Measurements from ENCODE around the gene C16orf78. TPM values are rescaled to one million over a fixed set of nuclear protein-coding genes. Genes with fewer than 3 reads are reported as not detected.

The C16orf78 gene
- not detected in 2 replicates for total RNA-seq (2014; rRNA removed; shearing (Covaris generic))

GRCh38 chr16:49373504-49373903 is at the start of gene C16orf78:
Gene C16orf78, plus strand, starts transcription at chr16:49373804. Its CDS starts 136 bp downstream, at chr16:49373940.
- in situ Hi-C loops (cut with HindIII; ENCODE audit: low sequenced_read_pairs) = no loop called here
- no peak for DNase-seq (ENCODE audit: low spot score)

GRCh38 chr16:49324703-49325102 is 48.9 kb upstream of the C16orf78 start:
- in situ Hi-C loops (cut with HindIII; ENCODE audit: low sequenced_read_pairs) = no loop called here
- peak; percentile 77 for DNase-seq (ENCODE audit: low spot score)

DNA sequence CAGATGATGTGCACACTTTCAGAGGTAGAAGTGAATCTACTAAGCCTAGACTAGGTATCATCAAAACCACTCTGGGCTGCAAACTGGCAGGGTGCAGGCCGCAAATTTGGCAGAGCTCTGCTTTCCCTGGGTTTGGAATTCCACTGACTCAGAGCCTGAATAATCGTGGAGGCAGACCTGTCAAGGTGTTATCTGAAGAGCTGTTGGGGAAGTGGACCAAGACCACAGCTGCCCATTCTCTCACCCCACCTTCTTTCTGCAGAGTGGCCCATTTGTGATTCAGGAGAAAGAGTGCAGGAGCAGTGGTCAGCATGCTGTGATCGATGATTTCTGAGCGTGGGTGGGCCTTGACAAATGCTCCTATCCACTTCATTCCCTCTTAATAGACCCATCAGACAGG is 46.1 kb upstream of the C16orf78 start:
- in situ Hi-C loops (cut with HindIII; ENCODE audit: low sequenced_read_pairs) = no loop called here

DNA sequence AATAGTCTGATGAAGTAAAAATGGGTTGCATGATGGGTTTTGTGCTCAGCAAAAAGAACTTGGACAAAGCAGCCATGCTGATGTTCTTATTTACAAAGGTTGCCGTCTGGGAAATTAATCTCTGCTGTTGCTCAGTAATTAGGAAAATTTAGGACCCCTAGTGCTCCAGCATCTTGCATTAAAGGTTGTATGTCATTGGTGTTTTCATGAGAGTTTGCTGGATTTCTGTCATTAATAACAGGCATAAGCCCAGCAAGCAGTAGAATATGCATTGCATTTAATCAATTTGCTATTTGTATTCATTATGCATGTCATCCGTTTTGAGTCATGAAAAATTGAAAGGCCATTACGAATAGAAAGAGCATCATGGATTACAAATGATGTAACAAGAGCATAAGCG is 45.3 kb upstream of the C16orf78 start:
- in situ Hi-C loops (cut with HindIII; ENCODE audit: low sequenced_read_pairs) = no loop called here
- DNase-seq (ENCODE audit: low spot score) = no peak

More for the DNA sequence above, 46.1 kb upstream of the C16orf78 start:
- DNase-seq (ENCODE audit: low spot score) = peak; percentile 46

DNA sequence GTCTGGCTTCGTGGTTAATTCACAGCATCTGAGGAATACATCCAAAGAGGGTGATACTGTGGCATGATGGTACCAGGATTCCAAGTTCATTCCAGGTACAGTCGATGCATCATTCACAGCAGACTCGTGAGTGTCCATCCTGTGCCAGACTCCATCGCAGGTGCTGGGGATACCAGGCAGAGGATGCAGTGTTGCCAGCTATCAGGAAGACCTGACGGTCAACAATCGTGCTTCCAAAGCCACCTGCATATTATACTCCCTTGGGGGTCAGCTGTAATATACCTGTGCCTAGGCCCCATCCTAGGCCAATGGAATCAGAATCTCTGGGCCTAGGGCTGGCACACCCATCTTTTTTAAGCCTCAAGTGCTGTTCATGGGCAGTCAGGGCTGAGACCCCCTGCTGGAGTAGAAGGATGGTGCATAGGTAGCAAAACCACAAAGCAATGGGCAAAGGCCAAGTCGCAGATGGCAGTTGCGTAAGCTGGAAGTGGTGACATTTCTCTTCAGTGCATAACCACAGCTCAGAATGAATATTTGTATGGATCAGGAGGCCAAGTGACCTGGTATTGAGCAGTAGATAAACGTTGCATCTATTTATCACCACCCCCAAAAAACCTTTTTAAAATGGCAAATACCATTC is 42.9 kb upstream of the C16orf78 start:
- DNase-seq (ENCODE audit: low spot score) = peak; percentile 95
- in situ Hi-C loops (cut with HindIII; ENCODE audit: low sequenced_read_pairs) = no loop called here

DNA sequence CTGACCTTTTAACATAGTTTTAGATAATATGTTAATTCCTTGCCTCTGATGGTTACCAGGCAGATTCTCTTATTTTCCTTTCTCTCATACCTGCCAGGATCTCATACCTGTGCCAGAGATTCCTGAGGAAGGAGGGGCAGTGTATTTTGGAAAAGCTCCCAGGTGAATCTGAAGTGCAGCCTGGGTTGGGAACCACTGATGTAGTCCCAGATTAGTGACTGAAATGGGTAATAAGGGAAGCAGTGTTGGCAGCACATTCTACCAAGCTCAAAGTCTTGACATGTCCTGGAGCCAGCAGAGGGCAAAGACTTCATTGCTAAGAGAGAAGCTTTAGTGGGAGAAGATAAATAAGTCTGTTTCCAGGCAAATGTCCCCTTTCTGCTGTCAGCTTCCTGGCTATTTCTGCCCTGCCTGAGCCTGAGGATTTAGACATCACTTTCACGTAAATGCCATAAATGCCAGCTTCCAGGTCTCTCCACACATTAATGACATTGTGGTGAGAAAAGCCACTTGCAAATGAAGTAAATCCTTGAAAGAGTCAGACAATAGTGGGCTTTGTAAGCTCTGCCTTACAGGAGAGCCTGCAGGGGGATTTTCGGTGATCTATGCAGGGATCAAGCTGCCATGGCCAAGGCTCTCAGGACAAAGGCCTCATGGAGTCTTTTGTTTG is 40.9 kb upstream of the C16orf78 start:
- peak; percentile 75 for DNase-seq (ENCODE audit: low spot score)
- in situ Hi-C loops (cut with HindIII; ENCODE audit: low sequenced_read_pairs) = no loop called here

GRCh38 chr16:49333259-49333597 is 40.4 kb upstream of the C16orf78 start:
- DNase-seq (ENCODE audit: low spot score) = no peak
- in situ Hi-C loops (cut with HindIII; ENCODE audit: low sequenced_read_pairs) = no loop called here

DNA sequence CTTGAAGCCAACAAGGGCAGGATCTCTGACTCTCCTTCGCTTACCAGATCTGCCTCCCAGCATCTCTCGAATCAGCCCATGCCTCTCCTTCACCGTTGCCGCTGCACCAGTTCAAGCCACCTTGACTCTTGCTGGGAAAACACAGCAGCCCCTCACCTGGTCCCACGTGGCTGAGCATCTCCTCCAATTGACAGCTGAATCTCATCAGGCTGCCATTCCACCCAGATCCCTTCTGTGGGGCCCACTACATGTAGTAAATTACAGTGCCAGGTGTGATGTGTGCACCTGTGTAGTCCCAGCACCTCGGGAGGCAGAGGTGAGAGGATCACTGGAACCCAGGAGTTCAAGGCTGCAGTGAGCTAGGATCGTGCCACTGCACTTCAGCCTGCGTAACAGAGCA is 37.8 kb upstream of the C16orf78 start:
- in situ Hi-C loops (cut with HindIII; ENCODE audit: low sequenced_read_pairs) = no loop called here
- DNase-seq (ENCODE audit: low spot score) = no peak

DNA sequence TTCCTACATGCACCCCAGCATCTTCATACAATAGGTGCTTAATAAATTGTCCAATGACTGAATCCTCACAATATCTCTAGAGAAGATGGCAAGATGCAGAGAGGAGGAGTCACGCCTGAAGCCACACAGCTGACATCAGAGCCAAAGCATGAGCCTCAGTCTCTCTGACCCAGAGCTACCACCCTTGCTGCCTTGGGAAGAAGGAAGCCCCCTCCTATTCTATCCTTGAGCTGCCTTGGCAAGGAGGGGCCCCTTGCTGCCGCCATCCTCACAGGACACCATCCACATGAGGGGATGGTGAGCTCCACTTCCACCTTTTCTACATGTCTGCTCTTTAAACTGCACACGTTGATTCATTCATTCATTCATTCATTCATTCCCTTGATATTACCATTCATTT is 37.0 kb upstream of the C16orf78 start:
- in situ Hi-C loops (cut with HindIII; ENCODE audit: low sequenced_read_pairs) = no loop called here
- DNase-seq (ENCODE audit: low spot score) = no peak

GRCh38 chr16:49337814-49338350 is 35.7 kb upstream of the C16orf78 start:
- in situ Hi-C loops (cut with HindIII; ENCODE audit: low sequenced_read_pairs) = no loop called here
- DNase-seq (ENCODE audit: low spot score) = no peak

DNA sequence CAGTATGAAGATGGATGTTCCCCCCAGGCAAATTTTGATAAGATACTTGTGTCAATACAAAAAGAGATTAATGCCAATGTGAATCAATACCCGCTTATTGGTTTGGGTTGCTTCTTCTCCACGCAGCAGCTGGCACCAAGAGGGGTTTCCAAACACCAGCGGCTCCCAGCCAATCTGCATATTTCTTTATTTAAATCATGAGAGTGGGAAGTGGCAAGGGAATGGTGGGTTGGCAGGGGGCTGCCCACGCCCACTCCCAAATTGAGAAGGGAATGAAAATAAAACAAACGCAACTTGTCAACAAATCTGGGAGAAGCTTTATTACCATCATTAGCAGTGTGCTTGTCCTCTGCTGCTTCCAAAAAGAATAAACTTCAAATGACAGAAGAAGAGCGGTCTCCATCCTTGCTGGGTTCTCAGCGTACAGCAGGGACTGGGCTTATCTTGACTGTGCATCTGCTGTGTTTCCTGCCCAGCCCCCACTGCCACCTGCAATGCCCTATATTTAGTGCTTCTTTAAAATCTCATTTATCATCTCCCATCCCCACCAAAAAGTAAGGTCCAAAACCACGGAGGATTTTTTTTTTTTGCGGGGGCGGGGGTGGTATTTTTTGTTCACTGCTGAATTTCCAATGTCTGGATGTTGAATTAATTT is 34.9 kb upstream of the C16orf78 start:
- in situ Hi-C loops (cut with HindIII; ENCODE audit: low sequenced_read_pairs) = no loop called here
- DNase-seq (ENCODE audit: low spot score) = peak; percentile 78

DNA sequence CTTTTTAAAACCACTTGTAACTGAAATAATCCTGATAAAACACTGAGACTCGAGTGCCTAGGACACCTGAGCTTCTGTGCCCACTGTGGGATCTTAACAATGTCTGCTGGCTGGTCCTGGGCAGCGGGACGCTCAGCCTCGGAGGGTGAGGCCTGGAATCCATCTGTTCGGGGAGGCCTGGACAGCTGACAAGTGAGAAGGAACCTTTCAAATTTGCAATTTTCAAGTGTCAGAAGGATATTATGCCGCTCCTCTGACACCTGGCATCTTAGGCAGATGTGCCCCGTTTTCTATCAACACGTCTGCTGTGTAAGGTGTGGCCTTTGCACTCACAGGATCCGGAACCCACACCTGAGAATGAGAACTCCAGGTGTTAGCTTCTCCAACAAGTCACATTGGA is 33.1 kb upstream of the C16orf78 start:
- in situ Hi-C loops (cut with HindIII; ENCODE audit: low sequenced_read_pairs) = no loop called here

DNA sequence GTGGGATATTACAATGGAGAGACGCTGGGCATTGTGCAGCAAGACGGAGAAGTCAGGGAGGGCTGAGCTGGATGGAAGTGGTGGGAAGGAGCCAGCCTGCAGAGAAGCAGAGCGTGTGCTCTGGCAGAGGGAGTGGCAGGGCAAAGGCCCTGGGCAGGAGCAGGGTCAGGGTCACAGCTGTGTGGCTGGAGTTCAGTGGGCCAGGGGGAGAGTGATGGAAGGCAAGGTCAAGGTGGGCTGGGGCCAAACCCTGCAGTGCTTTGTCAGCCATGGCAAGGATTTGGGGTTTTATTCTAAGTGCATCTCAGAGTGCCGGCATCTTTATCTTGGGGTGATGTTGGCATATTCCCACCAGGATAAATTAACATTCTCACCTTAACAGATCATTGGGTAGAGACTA is 31.9 kb upstream of the C16orf78 start:
- in situ Hi-C loops (cut with HindIII; ENCODE audit: low sequenced_read_pairs) = no loop called here
- DNase-seq (ENCODE audit: low spot score) = no peak

More for the DNA sequence above, 33.1 kb upstream of the C16orf78 start:
- no peak for DNase-seq (ENCODE audit: low spot score)

DNA sequence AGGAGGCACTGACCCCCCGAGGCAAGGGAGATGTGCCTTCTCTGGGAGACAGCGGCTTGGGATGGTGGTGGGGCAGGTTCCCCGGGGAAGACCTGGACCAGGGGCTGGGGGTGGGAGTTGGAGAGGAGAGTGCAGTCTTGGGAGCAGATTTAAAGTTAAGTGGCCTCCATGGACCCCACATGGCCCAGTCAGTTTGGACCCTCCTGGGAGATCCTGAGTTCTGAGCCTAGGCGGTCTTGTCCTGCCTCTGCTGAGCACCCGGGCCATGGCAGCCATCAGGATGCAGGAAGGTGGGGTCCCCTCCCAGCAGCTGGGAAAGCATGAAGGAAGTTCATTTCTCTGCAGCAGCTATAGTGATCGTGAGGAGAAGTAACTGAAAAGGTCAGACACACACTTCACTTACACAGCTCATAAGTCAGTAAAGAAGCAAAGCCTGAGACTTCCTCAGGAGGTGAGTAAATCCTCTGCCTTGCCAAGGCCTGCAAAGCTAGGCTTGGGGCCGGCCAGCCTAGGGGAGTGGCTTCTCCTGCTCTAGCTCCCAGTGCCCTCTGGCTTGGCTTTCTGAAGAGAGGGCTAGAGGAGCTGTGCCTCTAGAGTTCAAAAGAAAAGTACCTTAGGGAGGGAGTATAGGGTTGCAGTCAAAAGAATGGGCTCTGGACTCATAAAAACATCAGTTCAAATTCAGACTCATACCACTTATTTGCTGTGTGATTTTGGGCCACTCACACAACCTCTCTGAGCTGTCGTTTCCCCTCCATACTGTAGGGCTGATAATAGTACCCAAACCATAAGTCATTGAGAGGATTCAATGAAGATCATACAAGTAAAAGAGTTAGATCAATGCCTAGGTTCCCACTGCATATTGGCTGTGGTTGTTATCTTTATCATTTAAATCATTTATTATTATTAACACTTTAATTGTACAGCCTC is 31.0 kb upstream of the C16orf78 start:
- in situ Hi-C loops (cut with HindIII; ENCODE audit: low sequenced_read_pairs) = no loop called here
- DNase-seq (ENCODE audit: low spot score) = peak; percentile 40

DNA sequence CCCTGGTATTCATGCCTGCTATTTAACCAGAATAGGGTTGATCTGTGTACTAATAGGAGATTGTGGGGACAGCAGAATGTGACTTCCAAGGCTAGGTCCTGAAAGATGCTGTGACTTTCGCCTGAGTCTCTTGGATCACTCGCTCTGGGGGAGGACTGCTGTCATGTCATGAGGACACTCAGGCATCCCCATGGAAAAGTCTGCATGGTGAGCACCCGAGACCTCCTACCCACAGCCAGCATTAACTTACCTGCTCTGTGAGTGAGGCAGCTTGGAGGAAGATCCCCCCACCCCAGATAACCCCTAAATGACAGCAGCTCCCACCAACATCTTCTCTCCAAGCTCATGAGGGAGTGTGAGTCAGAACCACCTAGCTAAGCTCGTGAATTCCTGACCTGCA is 30.3 kb upstream of the C16orf78 start:
- DNase-seq (ENCODE audit: low spot score) = peak; percentile 21
- in situ Hi-C loops (cut with HindIII; ENCODE audit: low sequenced_read_pairs) = no loop called here

DNA sequence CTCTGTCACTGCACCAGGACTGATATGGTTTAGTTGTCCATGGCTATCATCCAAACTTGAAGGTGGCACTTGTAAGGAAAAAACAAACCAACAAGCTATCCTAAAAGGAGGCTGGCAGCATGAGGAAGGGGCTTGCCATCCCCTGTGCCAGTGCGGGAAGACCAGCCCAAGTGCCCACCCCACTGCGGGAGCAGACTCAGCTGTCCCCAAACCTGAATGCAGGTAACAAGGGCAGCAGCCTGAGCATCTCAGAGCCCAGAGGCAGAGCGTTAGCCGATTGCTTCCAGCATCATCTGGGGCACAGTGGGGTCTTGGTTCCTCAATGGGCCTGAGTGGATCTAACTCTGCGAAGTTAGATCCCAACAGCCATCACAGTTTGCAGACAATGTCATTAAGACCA is 29.2 kb upstream of the C16orf78 start:
- no peak for DNase-seq (ENCODE audit: low spot score)
- in situ Hi-C loops (cut with HindIII; ENCODE audit: low sequenced_read_pairs) = no loop called here

DNA sequence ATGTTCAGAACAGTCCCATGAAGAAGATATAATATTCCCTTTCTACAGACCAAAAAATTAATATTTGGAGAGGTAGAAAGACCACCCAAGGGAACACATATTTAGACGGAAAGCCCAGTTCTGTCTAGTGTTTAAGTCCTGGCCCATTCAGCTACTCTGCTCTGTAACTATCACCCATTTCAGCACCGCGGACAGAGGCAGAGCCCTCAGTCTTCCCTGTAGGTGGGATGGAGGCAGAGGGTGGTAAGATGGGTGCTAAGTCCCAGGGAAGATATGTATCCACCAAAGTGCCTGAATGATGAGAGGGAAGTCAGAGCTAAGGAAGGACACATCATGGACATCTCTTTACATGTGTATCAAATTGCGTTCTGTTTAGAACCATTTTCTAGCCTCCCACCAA is 27.8 kb upstream of the C16orf78 start:
- in situ Hi-C loops (cut with HindIII; ENCODE audit: low sequenced_read_pairs) = no loop called here
- DNase-seq (ENCODE audit: low spot score) = no peak

DNA sequence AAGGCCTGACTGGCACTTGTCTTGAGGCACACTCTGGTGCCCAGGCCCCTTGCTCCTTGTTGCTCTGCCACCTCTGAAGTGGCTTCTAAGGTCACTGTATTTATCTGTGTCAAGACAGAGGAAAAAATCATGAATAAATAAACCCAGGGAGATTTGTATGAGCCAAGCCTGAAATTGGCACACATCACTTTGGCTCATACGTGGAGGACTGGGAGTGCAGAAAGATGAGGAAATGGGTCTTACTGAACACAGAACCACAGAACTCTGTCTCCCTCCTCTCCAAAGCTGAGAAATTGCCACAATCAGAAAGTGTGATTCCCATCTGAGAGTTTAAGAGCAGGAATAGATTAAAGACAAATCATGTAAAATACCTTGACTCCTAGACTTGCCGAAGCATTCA is 27.1 kb upstream of the C16orf78 start:
- in situ Hi-C loops (cut with HindIII; ENCODE audit: low sequenced_read_pairs) = no loop called here
- peak; percentile 66 for DNase-seq (ENCODE audit: low spot score)

DNA sequence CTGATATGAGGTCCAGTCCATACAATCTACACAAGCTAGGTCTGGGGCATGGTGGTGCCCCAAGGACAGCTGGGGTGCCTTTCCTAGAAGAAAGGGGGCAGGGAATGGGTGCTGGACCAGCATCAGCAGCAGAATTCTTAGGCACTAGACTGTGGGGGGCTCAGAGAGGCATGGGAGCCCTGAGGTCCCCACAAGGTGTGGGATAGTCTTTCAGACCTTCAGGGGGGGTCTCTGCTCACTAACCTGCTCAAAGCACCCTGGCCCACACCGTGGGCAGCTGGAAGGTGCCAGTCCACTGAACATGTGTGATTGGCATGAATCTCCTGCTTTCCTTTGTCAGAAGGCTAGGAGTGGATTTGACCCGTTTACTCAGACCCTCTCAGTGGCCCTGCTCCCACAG is 26.1 kb upstream of the C16orf78 start:
- DNase-seq (ENCODE audit: low spot score) = no peak
- in situ Hi-C loops (cut with HindIII; ENCODE audit: low sequenced_read_pairs) = no loop called here

All from G401 (cell line).